ENCODE results near the gene YTHDF2.

- TF ChIP-seq CTCF (IDR thresholded peaks at IDR 0.05; ENCODE audit: insufficient read depth, low read length, poor library complexity, severe bottlenecking) = no peak
- no peak for TF ChIP-seq EZH2phosphoT487 (conservative IDR thresholded peaks at IDR 0.05; ENCODE audit: low read length)
These were observed 18.0 kb upstream of the YTHDF2 start for GRCh38 chr1:28718586-28719331.

Data from SU-DHL-6 (cell line).